Central memory CD8-positive, alpha-beta T cell (primary cell): ENCODE results near the gene FMN1.

ENCODE experiments used
- ATAC-seq: fragments of 150-1000 bp; cut with Tn5 transposase; replicated peaks from 2 replicates; pipeline ENCODE4 v1.10.0; 2022; ENCODE audit warnings: mild to moderate bottlenecking, moderate FRiP score, moderate number of reproducible peaks; ENCODE audit not compliant: poor library complexity, severe bottlenecking; ENCODE audit errors: extremely low read depth
- DNase-seq, 2 donors: peaks; one replicate each; pipeline ENCODE4 v3.0.0; 2021; ENCODE audit warnings: low spot score in 2 of 2
- H3K27ac Mint-ChIP-seq: one replicate; pipeline ENCODE4 v1.8.0; 2022; ENCODE audit warnings: low read depth, mild to moderate bottlenecking, moderate library complexity, mixed read lengths
- H3K27me3 Mint-ChIP-seq: one replicate; pipeline ENCODE4 v1.8.0; 2022; ENCODE audit warnings: mixed read lengths
- H3K36me3 Mint-ChIP-seq: one replicate; pipeline ENCODE4 v1.8.0; 2022; ENCODE audit warnings: mild to moderate bottlenecking, moderate library complexity, mixed read lengths; ENCODE audit not compliant: insufficient read depth
- H3K4me1 Mint-ChIP-seq: one replicate; pipeline ENCODE4 v1.8.0; 2022; ENCODE audit warnings: mixed read lengths
- H3K4me3 Mint-ChIP-seq: one replicate; pipeline ENCODE4 v1.8.0; 2022; ENCODE audit warnings: mild to moderate bottlenecking, moderate library complexity, mixed read lengths
- H3K9me3 Mint-ChIP-seq: one replicate; pipeline ENCODE4 v1.8.0; 2022; ENCODE audit warnings: mixed read lengths

Gene FMN1, protein sequence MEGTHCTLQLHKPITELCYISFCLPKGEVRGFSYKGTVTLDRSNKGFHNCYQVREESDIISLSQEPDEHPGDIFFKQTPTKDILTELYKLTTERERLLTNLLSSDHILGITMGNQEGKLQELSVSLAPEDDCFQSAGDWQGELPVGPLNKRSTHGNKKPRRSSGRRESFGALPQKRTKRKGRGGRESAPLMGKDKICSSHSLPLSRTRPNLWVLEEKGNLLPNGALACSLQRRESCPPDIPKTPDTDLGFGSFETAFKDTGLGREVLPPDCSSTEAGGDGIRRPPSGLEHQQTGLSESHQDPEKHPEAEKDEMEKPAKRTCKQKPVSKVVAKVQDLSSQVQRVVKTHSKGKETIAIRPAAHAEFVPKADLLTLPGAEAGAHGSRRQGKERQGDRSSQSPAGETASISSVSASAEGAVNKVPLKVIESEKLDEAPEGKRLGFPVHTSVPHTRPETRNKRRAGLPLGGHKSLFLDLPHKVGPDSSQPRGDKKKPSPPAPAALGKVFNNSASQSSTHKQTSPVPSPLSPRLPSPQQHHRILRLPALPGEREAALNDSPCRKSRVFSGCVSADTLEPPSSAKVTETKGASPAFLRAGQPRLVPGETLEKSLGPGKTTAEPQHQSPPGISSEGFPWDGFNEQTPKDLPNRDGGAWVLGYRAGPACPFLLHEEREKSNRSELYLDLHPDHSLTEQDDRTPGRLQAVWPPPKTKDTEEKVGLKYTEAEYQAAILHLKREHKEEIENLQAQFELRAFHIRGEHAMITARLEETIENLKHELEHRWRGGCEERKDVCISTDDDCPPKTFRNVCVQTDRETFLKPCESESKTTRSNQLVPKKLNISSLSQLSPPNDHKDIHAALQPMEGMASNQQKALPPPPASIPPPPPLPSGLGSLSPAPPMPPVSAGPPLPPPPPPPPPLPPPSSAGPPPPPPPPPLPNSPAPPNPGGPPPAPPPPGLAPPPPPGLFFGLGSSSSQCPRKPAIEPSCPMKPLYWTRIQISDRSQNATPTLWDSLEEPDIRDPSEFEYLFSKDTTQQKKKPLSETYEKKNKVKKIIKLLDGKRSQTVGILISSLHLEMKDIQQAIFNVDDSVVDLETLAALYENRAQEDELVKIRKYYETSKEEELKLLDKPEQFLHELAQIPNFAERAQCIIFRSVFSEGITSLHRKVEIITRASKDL (N-terminal part only)

DNA sequence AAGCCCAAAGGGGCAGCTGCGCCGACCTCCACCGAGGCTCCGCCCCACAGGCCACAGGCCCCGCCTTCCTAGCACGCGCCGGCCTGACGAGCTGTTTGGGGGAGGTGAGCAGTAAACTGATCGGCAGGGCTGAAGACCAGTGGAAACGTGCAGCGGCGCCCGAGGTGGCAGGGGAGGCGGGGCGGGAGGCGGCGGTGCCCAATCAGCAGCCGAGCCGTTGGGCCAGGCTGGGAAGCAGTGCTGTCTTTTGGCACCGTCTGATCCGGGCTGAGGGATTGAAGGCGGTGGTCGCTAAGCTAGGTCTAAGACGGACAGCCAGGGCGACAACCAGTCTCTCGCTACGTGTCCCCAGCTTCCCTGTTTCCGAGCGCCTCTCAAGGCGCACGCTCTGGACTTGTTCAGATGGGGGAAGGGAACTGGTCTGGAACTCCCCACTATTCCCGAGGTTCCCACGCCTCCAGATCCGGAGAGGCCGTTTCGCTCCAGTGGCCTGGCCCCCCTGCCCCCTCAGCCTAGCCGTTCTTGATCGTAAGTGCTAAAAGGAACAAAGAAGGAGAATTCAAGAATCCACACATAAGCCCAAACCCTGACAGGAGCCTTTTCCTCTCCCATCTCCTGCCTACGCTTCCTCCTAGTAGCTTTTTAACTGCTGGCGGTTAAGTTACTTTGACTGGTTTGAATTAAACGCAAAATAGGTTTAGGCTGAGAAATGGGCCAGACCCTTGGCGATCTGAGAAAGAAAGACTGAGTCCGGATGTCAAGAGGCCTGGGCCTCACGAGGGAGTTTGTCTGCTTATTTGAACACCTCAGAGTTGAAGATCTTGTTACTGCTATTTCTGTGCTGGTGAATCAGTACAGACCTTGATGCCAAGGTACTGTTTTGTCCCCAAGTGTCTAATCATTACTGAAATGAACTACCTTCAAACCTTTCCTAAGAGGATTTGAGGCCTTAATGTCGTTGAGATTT, at the start of gene FMN1:
Gene FMN1, minus strand, starts transcription at position 11 of the 967 bp plus-strand sequence. CDS start 39,800 bp downstream, outside the sequence.
- DNase-seq (peak; percentile 63 to 70), ATAC-seq (peak; percentile 98)
- Mint-ChIP-seq H3K4me1 (peaks cover 20% of the 10 kb centered on the region), H3K27me3 (peaks cover 22% of the 10 kb centered on the region), H3K9me3 (no peaks in the 10 kb centered on the region), H3K4me3 (peak within 1 kb of the TSS; percentile 71), H3K36me3 (no peaks in the 10 kb centered on the region), H3K27ac (peak within 1 kb of the TSS; percentile 10)

DNA sequence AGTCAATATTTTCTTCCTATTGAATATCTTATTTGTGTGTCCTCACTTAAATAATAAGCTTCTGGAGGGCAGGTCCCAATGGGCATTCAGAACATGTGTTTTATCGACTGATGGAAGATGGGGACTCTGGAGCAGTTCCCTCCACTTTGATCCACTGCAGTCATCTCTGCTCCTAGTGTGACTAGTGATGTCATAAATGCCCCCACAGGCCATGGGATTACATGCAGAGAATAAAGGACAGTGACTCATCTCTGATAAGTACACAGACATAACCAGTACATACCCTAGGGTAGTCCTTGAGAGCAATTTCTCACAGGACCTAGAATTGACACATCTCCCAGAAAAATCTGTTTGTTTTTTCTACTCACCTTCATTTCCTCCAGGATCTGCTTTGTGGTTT, 49.4 kb upstream of the FMN1 start:
- Mint-ChIP-seq H3K9me3 (no peaks in the 10 kb centered on the region), H3K27ac (no peak overlapping the region), H3K4me1 (no peaks in the 10 kb centered on the region), H3K27me3 (peaks cover 38% of the 10 kb centered on the region), H3K4me3 (no peak overlapping the region), H3K36me3 (peaks cover 2% of the 10 kb centered on the region)
- ATAC-seq (no peak), DNase-seq (no peak)

DNA sequence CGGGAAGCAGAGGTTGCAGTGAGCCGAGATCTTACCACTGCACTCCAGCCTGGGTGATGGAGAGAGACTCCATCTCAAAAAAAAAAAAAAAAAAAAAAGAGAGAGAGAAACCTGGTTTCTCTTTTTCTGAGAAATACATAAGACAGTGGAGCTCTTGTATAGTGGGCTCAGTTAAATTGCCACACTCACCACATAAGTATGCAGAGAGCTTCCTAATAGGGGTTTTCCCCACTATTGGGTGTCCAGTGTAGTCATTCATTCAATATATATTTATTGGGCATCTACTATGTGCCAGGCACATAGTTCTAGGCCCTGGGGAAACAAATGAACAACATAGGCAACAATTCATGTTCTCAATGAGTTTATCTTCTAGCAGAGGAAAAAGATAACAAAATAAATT, 48.9 kb upstream of the FMN1 start:
- H3K4me3 Mint-ChIP-seq, result no peak overlapping the region
- DNase-seq (no peak), ATAC-seq (no peak)
- peaks cover 2% of the 10 kb centered on the region for H3K36me3 Mint-ChIP-seq
- H3K4me1 Mint-ChIP-seq, result no peaks in the 10 kb centered on the region
- peaks cover 34% of the 10 kb centered on the region for H3K27me3 Mint-ChIP-seq
- H3K27ac Mint-ChIP-seq, result no peak overlapping the region
- H3K9me3 Mint-ChIP-seq, result no peaks in the 10 kb centered on the region

DNA sequence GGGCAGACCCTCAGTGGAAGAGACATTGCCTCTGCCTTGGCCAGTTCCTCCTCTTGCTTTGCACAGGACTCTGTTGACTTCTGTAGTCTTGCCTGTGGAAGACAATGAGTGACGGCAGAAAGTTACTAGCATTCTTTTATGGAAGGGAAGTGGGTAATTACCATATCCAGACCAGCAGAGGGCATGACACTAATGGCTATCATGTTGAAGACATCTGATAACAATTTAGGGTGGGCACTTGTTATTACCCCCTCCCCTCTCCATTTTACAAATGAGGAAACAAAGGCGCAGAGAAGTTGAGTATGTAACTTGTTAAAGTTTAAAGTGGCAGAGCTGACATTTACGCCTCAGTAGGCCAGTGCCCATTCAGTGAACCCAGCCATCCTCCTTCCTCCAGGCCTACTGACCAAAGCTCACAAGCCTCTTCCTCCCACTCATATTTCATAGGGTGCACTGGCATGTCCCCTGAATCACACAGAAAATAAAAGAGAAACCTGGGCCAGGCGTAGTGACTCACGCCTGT, 48.2 kb upstream of the FMN1 start:
- H3K36me3 Mint-ChIP-seq, result peaks cover 2% of the 10 kb centered on the region
- no peaks in the 10 kb centered on the region for H3K4me1 Mint-ChIP-seq
- ATAC-seq, result no peak
- H3K9me3 Mint-ChIP-seq, result no peaks in the 10 kb centered on the region
- H3K27me3 Mint-ChIP-seq, result peaks cover 28% of the 10 kb centered on the region
- H3K4me3 Mint-ChIP-seq, result no peak overlapping the region
- DNase-seq, result no peak
- no peak overlapping the region for H3K27ac Mint-ChIP-seq

DNA sequence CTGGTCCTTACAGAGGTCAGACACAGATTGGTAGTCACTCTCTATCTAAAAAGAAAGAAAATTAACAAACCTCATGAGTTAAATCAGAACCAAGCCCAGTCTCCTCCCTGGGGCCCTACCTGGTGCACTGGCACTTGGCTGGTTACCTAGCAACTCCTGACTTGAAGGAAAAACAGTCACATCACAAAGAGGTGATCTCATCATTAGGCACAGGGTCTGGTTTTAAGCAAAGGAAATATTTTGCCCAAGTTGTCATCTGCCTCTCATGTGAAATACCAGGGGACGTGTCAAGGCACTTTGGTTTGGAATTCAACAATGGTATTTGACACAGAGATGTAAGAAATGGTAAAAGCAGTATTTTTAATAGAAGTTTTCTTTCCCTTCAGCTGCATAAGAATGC, 47.7 kb upstream of the FMN1 start:
- Mint-ChIP-seq H3K4me1 (no peaks in the 10 kb centered on the region), H3K27me3 (peaks cover 28% of the 10 kb centered on the region), H3K9me3 (no peaks in the 10 kb centered on the region), H3K4me3 (no peak overlapping the region), H3K27ac (no peak overlapping the region), H3K36me3 (peaks cover 1% of the 10 kb centered on the region)
- ATAC-seq, result no peak
- no peak for DNase-seq

DNA sequence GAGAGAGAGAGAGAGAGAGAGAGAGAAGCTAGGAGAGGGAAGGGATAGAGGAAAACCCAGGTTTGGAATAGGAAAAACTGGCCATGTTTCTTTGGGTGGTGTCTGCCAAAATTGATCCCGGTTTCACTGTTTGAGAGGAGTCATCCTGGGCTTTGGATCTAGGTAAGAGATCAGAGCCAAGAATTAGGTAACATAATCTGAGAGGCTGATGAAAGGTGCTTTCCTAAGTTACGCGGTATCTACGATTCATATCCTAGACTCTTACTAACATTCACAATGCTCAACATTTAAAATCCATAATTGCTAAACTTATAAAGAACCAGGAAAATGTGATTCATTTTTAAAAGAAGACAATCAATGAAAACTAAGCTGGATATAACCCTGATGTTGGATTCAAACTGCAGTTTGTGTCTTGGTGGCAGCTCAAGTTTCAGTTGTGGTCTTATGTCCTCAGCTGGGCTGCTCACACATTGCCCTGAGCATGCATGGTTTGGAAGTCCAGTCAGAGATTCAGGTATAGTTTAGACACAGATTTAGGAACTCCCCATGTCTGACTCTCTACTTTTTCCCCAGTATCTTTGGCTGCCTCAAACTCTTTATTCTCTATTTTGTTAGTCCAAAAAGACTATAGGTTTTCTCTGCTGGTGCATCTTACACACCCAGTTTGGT, 42.5 kb upstream of the FMN1 start:
- H3K36me3 Mint-ChIP-seq, result no peaks in the 10 kb centered on the region
- no peak overlapping the region for H3K27ac Mint-ChIP-seq
- no peak overlapping the region for H3K4me3 Mint-ChIP-seq
- peaks cover 28% of the 10 kb centered on the region for H3K27me3 Mint-ChIP-seq
- ATAC-seq (no peak), DNase-seq (no peak)
- H3K4me1 Mint-ChIP-seq, result no peaks in the 10 kb centered on the region
- H3K9me3 Mint-ChIP-seq, result no peaks in the 10 kb centered on the region

DNA sequence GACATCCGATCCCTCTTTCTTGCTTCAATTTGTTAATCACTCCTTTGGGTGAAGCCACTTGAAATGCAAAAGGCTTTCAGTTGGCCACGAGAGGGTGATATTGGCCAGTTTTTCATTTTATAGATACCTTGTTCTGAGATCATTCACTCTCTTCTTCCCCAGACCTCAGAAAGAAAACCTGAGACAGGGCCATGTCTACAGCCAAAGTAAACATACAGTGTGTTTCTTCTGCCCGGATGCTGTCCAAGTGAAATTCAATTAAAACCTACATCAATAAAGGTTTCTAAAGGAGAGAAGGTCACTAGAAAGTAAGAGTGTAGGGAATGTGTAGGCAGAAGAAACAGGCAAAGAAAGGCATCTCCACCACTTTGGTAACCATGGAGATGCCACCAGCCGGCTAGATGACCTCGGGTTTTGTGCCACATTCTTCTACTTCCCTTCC, 39.5 kb upstream of the FMN1 start:
- no peak overlapping the region for H3K27ac Mint-ChIP-seq
- peaks cover 28% of the 10 kb centered on the region for H3K27me3 Mint-ChIP-seq
- no peaks in the 10 kb centered on the region for H3K36me3 Mint-ChIP-seq
- H3K9me3 Mint-ChIP-seq, result no peaks in the 10 kb centered on the region
- DNase-seq, result no peak
- no peak for ATAC-seq
- no peaks in the 10 kb centered on the region for H3K4me1 Mint-ChIP-seq
- no peak overlapping the region for H3K4me3 Mint-ChIP-seq

DNA sequence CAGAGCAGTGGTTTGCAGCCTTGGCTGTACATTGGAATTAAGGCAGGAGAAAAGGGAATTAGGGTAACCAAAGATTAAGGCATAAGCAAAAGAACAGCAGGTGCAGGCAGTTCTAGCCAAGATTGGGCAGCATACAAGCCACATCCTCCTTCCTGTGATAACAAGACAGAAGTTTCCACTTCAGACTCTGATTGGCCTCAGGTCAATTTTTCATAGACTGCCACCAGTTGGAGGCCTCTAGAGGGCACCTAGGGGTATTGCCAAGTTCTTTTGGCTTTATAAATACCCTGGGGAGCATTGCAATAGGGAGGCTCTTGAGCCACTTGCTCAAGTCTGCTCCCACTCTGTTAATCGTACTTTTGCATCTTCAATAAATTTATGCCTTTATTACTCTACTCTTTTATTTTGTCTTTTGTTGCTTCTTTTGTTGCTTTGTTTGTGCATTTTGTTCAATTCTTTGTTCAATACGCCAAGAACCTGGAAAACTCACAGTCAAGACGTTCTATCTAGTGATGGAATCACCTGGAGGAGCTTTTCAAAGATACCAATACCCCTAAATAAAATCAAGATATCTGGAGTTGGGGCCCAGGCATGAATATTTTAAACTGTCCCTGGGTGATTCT, 32.2 kb upstream of the FMN1 start:
- Mint-ChIP-seq H3K4me3 (no peak overlapping the region), H3K36me3 (no peaks in the 10 kb centered on the region), H3K27me3 (no peaks in the 10 kb centered on the region), H3K27ac (no peak overlapping the region), H3K9me3 (no peaks in the 10 kb centered on the region), H3K4me1 (peaks cover 7% of the 10 kb centered on the region)
- DNase-seq, result peak; percentile 16 to 17
- ATAC-seq, result peak; percentile 85

DNA sequence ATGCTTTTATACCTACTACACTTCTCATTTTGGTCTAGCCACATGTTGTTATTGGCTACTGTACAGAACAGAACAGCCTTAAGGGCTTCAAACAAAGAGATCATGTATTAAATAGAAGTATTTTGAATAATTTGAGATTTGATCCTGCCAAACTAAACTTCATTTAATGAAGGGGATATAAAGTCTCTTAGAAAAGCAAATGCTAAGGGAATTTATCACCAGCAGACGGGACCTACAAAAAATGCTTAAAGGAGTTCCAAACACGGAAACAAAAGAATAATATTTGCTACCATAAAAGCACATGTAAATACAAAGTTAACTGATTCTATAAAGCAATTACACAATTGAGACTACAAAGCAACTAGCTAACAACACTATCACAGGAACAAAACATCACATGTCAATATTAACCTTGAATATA, 23.6 kb upstream of the FMN1 start:
- no peaks in the 10 kb centered on the region for H3K9me3 Mint-ChIP-seq
- H3K4me3 Mint-ChIP-seq, result no peak overlapping the region
- no peak for ATAC-seq
- no peaks in the 10 kb centered on the region for H3K27me3 Mint-ChIP-seq
- H3K4me1 Mint-ChIP-seq, result no peaks in the 10 kb centered on the region
- no peak for DNase-seq
- no peak overlapping the region for H3K27ac Mint-ChIP-seq
- H3K36me3 Mint-ChIP-seq, result no peaks in the 10 kb centered on the region

DNA sequence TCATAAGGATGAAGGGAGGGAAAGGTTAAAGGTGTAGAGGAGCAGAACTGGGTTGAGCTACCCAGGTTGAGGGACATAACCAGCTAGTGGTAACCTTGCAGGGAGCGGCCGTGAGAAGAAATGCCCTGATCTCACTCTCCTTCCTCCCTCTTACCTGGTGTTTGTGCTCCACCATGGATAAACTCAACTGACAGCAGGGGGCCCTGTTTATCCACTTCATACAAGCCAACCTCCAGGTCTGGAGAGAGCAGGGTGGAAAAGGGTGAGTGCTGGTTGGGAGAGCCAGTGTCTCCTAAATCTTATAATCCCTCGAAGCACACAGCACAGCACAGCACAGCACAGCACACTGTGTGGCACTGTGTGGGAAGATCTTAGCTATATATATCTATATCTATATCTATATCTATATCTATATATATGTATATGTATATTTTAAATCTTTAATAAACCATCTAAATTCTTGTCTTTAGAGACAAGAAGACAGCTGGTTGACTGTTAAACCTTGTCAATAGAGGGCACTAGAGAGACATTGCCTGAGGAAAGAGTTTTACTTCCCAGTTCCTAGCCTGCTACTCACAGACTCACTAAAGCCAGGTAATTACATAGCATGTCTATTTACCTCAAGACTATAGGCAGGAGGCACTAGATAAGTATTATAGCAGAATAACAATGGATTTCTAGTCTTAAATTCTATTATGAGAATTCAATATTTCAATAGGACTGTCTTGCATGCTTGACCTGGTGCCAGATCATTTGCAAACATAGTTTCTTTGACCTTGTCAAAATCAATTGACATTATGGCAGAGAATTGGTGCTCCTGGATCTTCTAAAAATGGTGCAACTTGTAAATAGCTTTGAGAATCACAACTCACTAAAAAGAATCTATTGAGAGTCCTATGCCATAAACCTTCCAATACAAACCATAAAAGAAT, 21.7 kb upstream of the FMN1 start:
- H3K4me3 Mint-ChIP-seq, result no peak overlapping the region
- no peak for ATAC-seq
- H3K36me3 Mint-ChIP-seq, result no peaks in the 10 kb centered on the region
- no peak overlapping the region for H3K27ac Mint-ChIP-seq
- H3K9me3 Mint-ChIP-seq, result no peaks in the 10 kb centered on the region
- no peak for DNase-seq
- no peaks in the 10 kb centered on the region for H3K27me3 Mint-ChIP-seq
- no peaks in the 10 kb centered on the region for H3K4me1 Mint-ChIP-seq
